Measurements from ENCODE around the gene PRKN.

Gene PRKN

DNA sequence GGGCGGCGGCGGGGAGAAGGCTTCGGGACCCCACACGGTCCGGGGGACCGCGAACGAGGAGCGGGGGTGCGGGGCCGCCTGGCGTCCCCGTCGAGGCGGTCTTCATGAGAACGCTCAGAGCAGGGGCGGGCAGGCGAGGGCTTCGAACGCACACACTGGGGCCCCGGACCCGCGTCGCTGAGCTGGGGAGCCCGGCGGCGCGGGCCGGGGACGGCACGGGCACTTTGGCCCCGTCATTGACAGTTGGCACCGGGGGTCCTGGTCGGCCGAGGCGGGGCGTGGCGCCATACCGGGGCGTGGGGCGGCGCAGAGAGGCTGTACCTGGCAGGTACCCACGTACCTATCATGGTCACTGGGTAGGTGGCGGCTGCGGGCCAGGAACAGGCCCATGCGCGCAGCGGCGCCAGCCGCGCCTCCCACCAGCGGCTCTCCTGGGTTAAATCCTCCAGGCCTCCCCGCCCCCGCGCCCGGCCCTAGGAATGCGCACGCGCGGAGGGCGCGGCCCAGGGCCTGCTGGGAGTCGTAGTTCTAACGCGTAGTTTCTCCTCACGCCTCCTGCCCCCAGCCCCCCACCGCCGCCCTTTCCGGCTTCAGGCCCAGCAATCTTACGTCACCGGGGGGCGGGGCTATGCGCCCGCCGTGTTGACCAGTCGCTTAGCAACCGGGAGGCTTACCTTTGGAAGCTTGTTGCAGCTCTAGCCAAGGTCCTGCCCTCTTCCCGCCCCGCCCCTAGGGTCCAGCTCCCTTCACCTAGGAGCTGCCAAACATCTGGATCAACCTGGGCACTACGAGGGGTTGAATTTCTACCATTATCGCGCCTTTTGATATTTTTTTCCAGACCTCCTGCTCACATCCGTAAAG lies at the start of gene PRKN, which contains the start of gene PACRG:
PRKN (minus strand) TSS at position 445 of the 861 bp plus-strand sequence.
PACRG (plus strand) TSS at position 653 of the 861 bp plus-strand sequence.
- Histone ChIP-seq H3K79me2 (ENCODE audit: insufficient read depth, low read length) (no peaks in the 10 kb centered on the region), H3K27me3 (ENCODE audit: insufficient read depth, low read length, poor library complexity) (no peaks in the 10 kb centered on the region), H3K4me1 (ENCODE audit: insufficient read depth, low read length) (no peaks in the 10 kb centered on the region), H2AFZ (ENCODE audit: low read depth, low read length) (no peak within 1 kb of the TSS), H3K27ac (ENCODE audit: low read length) (no peak within 1 kb of the TSS), H3K9ac (ENCODE audit: low read depth, low read length) (no peak within 1 kb of the TSS), H3K4me3 (ENCODE audit: low read depth in 1 of 2, low read length in 2 of 2) (no peak within 1 kb of the TSS), H3K9me3 (ENCODE audit: insufficient read depth, low read length, severe bottlenecking) (no peaks in the 10 kb centered on the region), H3K4me2 (ENCODE audit: insufficient read depth, low read length) (no peak within 1 kb of the TSS), H3K36me3 (ENCODE audit: insufficient read depth, low read length) (no peaks in the 10 kb centered on the region), H4K20me1 (ENCODE audit: insufficient read depth, low read length) (no peaks in the 10 kb centered on the region)
- no peak for TF ChIP-seq EZH2 (IDR thresholded peaks at IDR 0.05; ENCODE audit: borderline replicate concordance, low read depth, low read length, severe bottlenecking)
- TF ChIP-seq, protein P1, sequence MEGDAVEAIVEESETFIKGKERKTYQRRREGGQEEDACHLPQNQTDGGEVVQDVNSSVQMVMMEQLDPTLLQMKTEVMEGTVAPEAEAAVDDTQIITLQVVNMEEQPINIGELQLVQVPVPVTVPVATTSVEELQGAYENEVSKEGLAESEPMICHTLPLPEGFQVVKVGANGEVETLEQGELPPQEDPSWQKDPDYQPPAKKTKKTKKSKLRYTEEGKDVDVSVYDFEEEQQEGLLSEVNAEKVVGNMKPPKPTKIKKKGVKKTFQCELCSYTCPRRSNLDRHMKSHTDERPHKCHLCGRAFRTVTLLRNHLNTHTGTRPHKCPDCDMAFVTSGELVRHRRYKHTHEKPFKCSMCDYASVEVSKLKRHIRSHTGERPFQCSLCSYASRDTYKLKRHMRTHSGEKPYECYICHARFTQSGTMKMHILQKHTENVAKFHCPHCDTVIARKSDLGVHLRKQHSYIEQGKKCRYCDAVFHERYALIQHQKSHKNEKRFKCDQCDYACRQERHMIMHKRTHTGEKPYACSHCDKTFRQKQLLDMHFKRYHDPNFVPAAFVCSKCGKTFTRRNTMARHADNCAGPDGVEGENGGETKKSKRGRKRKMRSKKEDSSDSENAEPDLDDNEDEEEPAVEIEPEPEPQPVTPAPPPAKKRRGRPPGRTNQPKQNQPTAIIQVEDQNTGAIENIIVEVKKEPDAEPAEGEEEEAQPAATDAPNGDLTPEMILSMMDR (IDR thresholded peaks at IDR 0.05; ENCODE audit: borderline replicate concordance, extremely low read depth, low read length, poor library complexity, severe bottlenecking) = no peak
- DNase-seq (no peak), ATAC-seq (ENCODE audit: insufficient read depth, low read depth) (no peak)

DNA sequence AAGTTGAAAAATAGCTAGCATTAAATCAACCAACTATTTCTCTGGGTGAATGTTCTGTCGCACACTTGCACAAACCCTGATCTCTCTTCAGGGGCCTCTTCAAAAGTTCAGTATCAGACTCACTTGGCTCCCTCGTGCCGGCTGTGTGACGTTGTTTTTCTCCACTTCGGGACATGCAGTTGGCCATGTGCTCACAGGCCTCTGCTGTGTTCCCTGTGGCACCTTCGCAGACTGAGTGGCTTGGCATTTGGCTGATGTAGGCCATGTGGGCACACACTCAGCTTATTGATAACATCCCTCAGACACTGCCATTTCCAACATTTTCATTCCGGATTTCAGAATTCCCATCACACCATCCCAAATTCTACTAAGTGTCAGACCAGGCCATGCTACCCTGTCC lies 49.5 kb upstream of the PRKN start:
- Histone ChIP-seq H3K4me1 (ENCODE audit: insufficient read depth, low read length) (no peaks in the 10 kb centered on the region), H3K4me2 (ENCODE audit: insufficient read depth, low read length) (no peak overlapping the region), H3K9ac (ENCODE audit: low read depth, low read length) (no peak overlapping the region), H3K79me2 (ENCODE audit: insufficient read depth, low read length) (no peaks in the 10 kb centered on the region), H3K36me3 (ENCODE audit: insufficient read depth, low read length) (no peaks in the 10 kb centered on the region), H4K20me1 (ENCODE audit: insufficient read depth, low read length) (no peaks in the 10 kb centered on the region), H3K9me3 (ENCODE audit: insufficient read depth, low read length, severe bottlenecking) (peaks cover 3% of the 10 kb centered on the region), H3K4me3 (ENCODE audit: low read depth in 1 of 2, low read length in 2 of 2) (no peak overlapping the region), H3K27ac (ENCODE audit: low read length) (no peak overlapping the region), H3K27me3 (ENCODE audit: insufficient read depth, low read length, poor library complexity) (no peaks in the 10 kb centered on the region), H2AFZ (ENCODE audit: low read depth, low read length) (no peak overlapping the region)
- no peak for DNase-seq
- ATAC-seq (ENCODE audit: insufficient read depth, low read depth) = no peak
- no peak for TF ChIP-seq EZH2 (IDR thresholded peaks at IDR 0.05; ENCODE audit: borderline replicate concordance, low read depth, low read length, severe bottlenecking)
- TF ChIP-seq, protein P1 (IDR thresholded peaks at IDR 0.05; ENCODE audit: borderline replicate concordance, extremely low read depth, low read length, poor library complexity, severe bottlenecking) = no peak

DNA sequence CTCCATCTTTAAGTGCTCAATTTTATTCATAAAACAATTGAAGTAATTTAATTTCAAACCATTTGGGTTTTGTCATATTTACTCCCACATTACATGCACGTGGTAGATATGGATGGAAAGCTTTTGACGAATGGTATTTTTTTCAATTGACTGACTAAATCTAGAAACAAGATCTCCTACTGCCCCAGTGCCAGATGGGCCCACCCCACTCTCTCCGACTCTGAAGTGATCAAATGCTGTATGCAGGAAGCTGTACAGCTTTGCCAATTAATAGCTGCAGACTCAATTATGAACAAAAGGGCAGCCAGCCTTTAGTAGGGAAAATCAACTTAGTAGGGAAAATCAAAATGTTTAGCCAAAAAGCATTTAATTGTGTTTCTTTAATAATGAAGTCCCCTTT lies 46.4 kb upstream of the PRKN start:
- no peak for DNase-seq
- no peaks in the 10 kb centered on the region for H3K36me3 ChIP-seq (ENCODE audit: insufficient read depth, low read length)
- no peaks in the 10 kb centered on the region for H3K4me1 ChIP-seq (ENCODE audit: insufficient read depth, low read length)
- H3K9ac ChIP-seq (ENCODE audit: low read depth, low read length) = no peak overlapping the region
- H2AFZ ChIP-seq (ENCODE audit: low read depth, low read length) = no peak overlapping the region
- H3K27ac ChIP-seq (ENCODE audit: low read length) = no peak overlapping the region
- no peaks in the 10 kb centered on the region for H3K79me2 ChIP-seq (ENCODE audit: insufficient read depth, low read length)
- no peak for ATAC-seq (ENCODE audit: insufficient read depth, low read depth)
- H3K9me3 ChIP-seq (ENCODE audit: insufficient read depth, low read length, severe bottlenecking) = peaks cover 2% of the 10 kb centered on the region
- no peaks in the 10 kb centered on the region for H3K27me3 ChIP-seq (ENCODE audit: insufficient read depth, low read length, poor library complexity)
- no peak overlapping the region for H3K4me3 ChIP-seq (ENCODE audit: low read depth in 1 of 2, low read length in 2 of 2)
- TF ChIP-seq, protein P1 (IDR thresholded peaks at IDR 0.05; ENCODE audit: borderline replicate concordance, extremely low read depth, low read length, poor library complexity, severe bottlenecking) = no peak
- no peak overlapping the region for H3K4me2 ChIP-seq (ENCODE audit: insufficient read depth, low read length)
- H4K20me1 ChIP-seq (ENCODE audit: insufficient read depth, low read length) = no peaks in the 10 kb centered on the region

Data from DND-41 (cell line).